ENCODE results near the gene FAM24B.
"Not testable (repeated sequence)": the region's sequence is repeated elsewhere in the genome, so short reads cannot be mapped to it uniquely, and the experiment has no call there.

FAM24B gene

GRCh38 chr10:122879339-122880273 lies at the start of gene FAM24B:
Gene FAM24B, minus strand, starts transcription at chr10:122879581. Its CDS starts 29,066 bp downstream, at chr10:122850515.
- DNase-seq (ENCODE audit: low read depth) = peak; percentile 88

GRCh38 chr10:122915700-122916099 lies 36.3 kb upstream of the FAM24B start:
- no peak for DNase-seq (ENCODE audit: low read depth)

GRCh38 chr10:122911889-122912484 lies 32.6 kb upstream of the FAM24B start:
- DNase-seq (ENCODE audit: low read depth) = peak; percentile 7

GRCh38 chr10:122910310-122910709 lies 30.9 kb upstream of the FAM24B start, which contains the start of gene FAM24A:
Gene FAM24A, plus strand, starts transcription at chr10:122910610. Its CDS starts 1,025 bp downstream, at chr10:122911635.
- DNase-seq (ENCODE audit: low read depth) = no peak

GRCh38 chr10:122903861-122904260 lies 24.5 kb upstream of the FAM24B start:
- not testable (repeated sequence) for DNase-seq (ENCODE audit: low read depth)

GRCh38 chr10:122894261-122894944 lies 15.0 kb upstream of the FAM24B start:
- no peak for DNase-seq (ENCODE audit: low read depth)

- DNase-seq (ENCODE audit: low read depth) = no peak
Measured at GRCh38 chr10:122884166-122884565, 4.8 kb upstream of the FAM24B start.

GRCh38 chr10:122882766-122883165 lies 3.4 kb upstream of the FAM24B start:
- DNase-seq (ENCODE audit: low read depth) = no peak

GRCh38 chr10:122878799-122879338 lies 512 bp downstream of the FAM24B start:
- no peak for DNase-seq (ENCODE audit: low read depth)

GRCh38 chr10:122877264-122877663 lies 2.1 kb downstream of the FAM24B start:
- no peak for DNase-seq (ENCODE audit: low read depth)

- no peak for DNase-seq (ENCODE audit: low read depth)
Measured at GRCh38 chr10:122876467-122876855, 2.9 kb downstream of the FAM24B start.

GRCh38 chr10:122875843-122876466 lies 3.4 kb downstream of the FAM24B start:
- no peak for DNase-seq (ENCODE audit: low read depth)

GRCh38 chr10:122871947-122872346 lies 7.4 kb downstream of the FAM24B start:
- not testable (repeated sequence) for DNase-seq (ENCODE audit: low read depth)

- DNase-seq (ENCODE audit: low read depth) = not testable (repeated sequence)
Measured at GRCh38 chr10:122868768-122869167, 10.6 kb downstream of the FAM24B start.

- not testable (repeated sequence) for DNase-seq (ENCODE audit: low read depth)
Measured at GRCh38 chr10:122866757-122867482, 12.5 kb downstream of the FAM24B start.

GRCh38 chr10:122864901-122865300 lies 14.5 kb downstream of the FAM24B start:
- no peak for DNase-seq (ENCODE audit: low read depth)

GRCh38 chr10:122864194-122864592 lies 15.2 kb downstream of the FAM24B start:
- no peak for DNase-seq (ENCODE audit: low read depth)

GRCh38 chr10:122863216-122864193 lies 15.9 kb downstream of the FAM24B start:
- no peak for DNase-seq (ENCODE audit: low read depth)

- DNase-seq (ENCODE audit: low read depth) = no peak
Measured at GRCh38 chr10:122861711-122862161, 17.6 kb downstream of the FAM24B start.

- DNase-seq (ENCODE audit: low read depth) = no peak
Measured at GRCh38 chr10:122859527-122859926, 19.9 kb downstream of the FAM24B start.
